ENCODE measurements around the gene MESD.

Gene MESD

GRCh38 chr15:80999623-81000036 is 10.0 kb upstream of the MESD start:
- Histone ChIP-seq H3K9ac (ENCODE audit: insufficient read length, low read depth) (peak overlapping the region; percentile 95), H3K4me1 (ENCODE audit: insufficient read depth, insufficient read length) (peaks cover 5% of the 10 kb centered on the region), H3K9me3 (ENCODE audit: insufficient read depth, low read length) (no peaks in the 10 kb centered on the region), H3K27me3 (ENCODE audit: insufficient read depth, insufficient read length) (no peaks in the 10 kb centered on the region), H3K4me3 (ENCODE audit: insufficient read length, low read depth) (peak overlapping the region; percentile 72), H3K36me3 (ENCODE audit: insufficient read depth, insufficient read length, low read length) (peaks cover 23% of the 10 kb centered on the region)
- no peak for TF ChIP-seq SUZ12 (IDR thresholded peaks at IDR 0.05; ENCODE audit: extremely low read depth, insufficient read depth, insufficient read length)
- TF ChIP-seq YY1 (IDR thresholded peaks at IDR 0.05; ENCODE audit: insufficient read depth, insufficient read length) = no peak
- TF ChIP-seq ZNF274 (IDR thresholded peaks at IDR 0.05; ENCODE audit: low read depth, low read length) = no peak
- DNase-seq (ENCODE audit: low read depth, low spot score) = no peak

GRCh38 chr15:80998251-80998650 is 8.6 kb upstream of the MESD start:
- H3K27me3 ChIP-seq (ENCODE audit: insufficient read depth, insufficient read length) = no peaks in the 10 kb centered on the region
- H3K9me3 ChIP-seq (ENCODE audit: insufficient read depth, low read length) = no peaks in the 10 kb centered on the region
- TF ChIP-seq YY1 (IDR thresholded peaks at IDR 0.05; ENCODE audit: insufficient read depth, insufficient read length) (no peak), SUZ12 (IDR thresholded peaks at IDR 0.05; ENCODE audit: extremely low read depth, insufficient read depth, insufficient read length) (no peak), ZNF274 (IDR thresholded peaks at IDR 0.05; ENCODE audit: low read depth, low read length) (no peak)
- H3K9ac ChIP-seq (ENCODE audit: insufficient read length, low read depth) = no peak overlapping the region
- H3K36me3 ChIP-seq (ENCODE audit: insufficient read depth, insufficient read length, low read length) = peaks cover 10% of the 10 kb centered on the region
- peaks cover 5% of the 10 kb centered on the region for H3K4me1 ChIP-seq (ENCODE audit: insufficient read depth, insufficient read length)
- DNase-seq (ENCODE audit: low read depth, low spot score) = no peak
- no peak overlapping the region for H3K4me3 ChIP-seq (ENCODE audit: insufficient read length, low read depth)

- no peaks in the 10 kb centered on the region for H3K27me3 ChIP-seq (ENCODE audit: insufficient read depth, insufficient read length)
- H3K9me3 ChIP-seq (ENCODE audit: insufficient read depth, low read length) = no peaks in the 10 kb centered on the region
- no peak overlapping the region for H3K9ac ChIP-seq (ENCODE audit: insufficient read length, low read depth)
- DNase-seq (ENCODE audit: low read depth, low spot score) = no peak
- no peak for TF ChIP-seq SUZ12 (IDR thresholded peaks at IDR 0.05; ENCODE audit: extremely low read depth, insufficient read depth, insufficient read length)
- TF ChIP-seq ZNF274 (IDR thresholded peaks at IDR 0.05; ENCODE audit: low read depth, low read length) = no peak
- TF ChIP-seq YY1 (IDR thresholded peaks at IDR 0.05; ENCODE audit: insufficient read depth, insufficient read length) = no peak
- no peak overlapping the region for H3K4me3 ChIP-seq (ENCODE audit: insufficient read length, low read depth)
- peaks cover 2% of the 10 kb centered on the region for H3K4me1 ChIP-seq (ENCODE audit: insufficient read depth, insufficient read length)
- peaks cover 4% of the 10 kb centered on the region for H3K36me3 ChIP-seq (ENCODE audit: insufficient read depth, insufficient read length, low read length)
These were observed 8.1 kb upstream of the MESD start for GRCh38 chr15:80997692-80998091.

- H3K9ac ChIP-seq (ENCODE audit: insufficient read length, low read depth) = no peak overlapping the region
- H3K27me3 ChIP-seq (ENCODE audit: insufficient read depth, insufficient read length) = no peaks in the 10 kb centered on the region
- no peaks in the 10 kb centered on the region for H3K4me1 ChIP-seq (ENCODE audit: insufficient read depth, insufficient read length)
- peak; percentile 42 for DNase-seq (ENCODE audit: low read depth, low spot score)
- no peaks in the 10 kb centered on the region for H3K36me3 ChIP-seq (ENCODE audit: insufficient read depth, insufficient read length, low read length)
- H3K9me3 ChIP-seq (ENCODE audit: insufficient read depth, low read length) = no peaks in the 10 kb centered on the region
- H3K4me3 ChIP-seq (ENCODE audit: insufficient read length, low read depth) = no peak overlapping the region
- TF ChIP-seq SUZ12 (IDR thresholded peaks at IDR 0.05; ENCODE audit: extremely low read depth, insufficient read depth, insufficient read length) (no peak), YY1 (IDR thresholded peaks at IDR 0.05; ENCODE audit: insufficient read depth, insufficient read length) (no peak)
These were observed 6.6 kb upstream of the MESD start for GRCh38 chr15:80996247-80996646.

- Histone ChIP-seq H3K36me3 (ENCODE audit: insufficient read depth, insufficient read length, low read length) (peaks cover 5% of the 10 kb centered on the region), H3K4me1 (ENCODE audit: insufficient read depth, insufficient read length) (no peaks in the 10 kb centered on the region), H3K4me3 (ENCODE audit: insufficient read length, low read depth) (no peak overlapping the region), H3K9ac (ENCODE audit: insufficient read length, low read depth) (no peak overlapping the region), H3K27me3 (ENCODE audit: insufficient read depth, insufficient read length) (no peaks in the 10 kb centered on the region), H3K9me3 (ENCODE audit: insufficient read depth, low read length) (no peaks in the 10 kb centered on the region)
- TF ChIP-seq ZNF274 (IDR thresholded peaks at IDR 0.05; ENCODE audit: low read depth, low read length) (no peak), SUZ12 (IDR thresholded peaks at IDR 0.05; ENCODE audit: extremely low read depth, insufficient read depth, insufficient read length) (no peak), YY1 (IDR thresholded peaks at IDR 0.05; ENCODE audit: insufficient read depth, insufficient read length) (no peak)
- no peak for DNase-seq (ENCODE audit: low read depth, low spot score)
These were observed 2.8 kb upstream of the MESD start for GRCh38 chr15:80992441-80992840.

GRCh38 chr15:80992006-80992405 is 2.4 kb upstream of the MESD start:
- H3K4me3 ChIP-seq (ENCODE audit: insufficient read length, low read depth) = no peak overlapping the region
- H3K27me3 ChIP-seq (ENCODE audit: insufficient read depth, insufficient read length) = no peaks in the 10 kb centered on the region
- no peak overlapping the region for H3K9ac ChIP-seq (ENCODE audit: insufficient read length, low read depth)
- DNase-seq (ENCODE audit: low read depth, low spot score) = no peak
- no peaks in the 10 kb centered on the region for H3K9me3 ChIP-seq (ENCODE audit: insufficient read depth, low read length)
- TF ChIP-seq ZNF274 (IDR thresholded peaks at IDR 0.05; ENCODE audit: low read depth, low read length) = no peak
- no peak for TF ChIP-seq SUZ12 (IDR thresholded peaks at IDR 0.05; ENCODE audit: extremely low read depth, insufficient read depth, insufficient read length)
- no peak for TF ChIP-seq YY1 (IDR thresholded peaks at IDR 0.05; ENCODE audit: insufficient read depth, insufficient read length)
- H3K36me3 ChIP-seq (ENCODE audit: insufficient read depth, insufficient read length, low read length) = peaks cover 5% of the 10 kb centered on the region
- no peaks in the 10 kb centered on the region for H3K4me1 ChIP-seq (ENCODE audit: insufficient read depth, insufficient read length)

- Histone ChIP-seq H3K4me3 (ENCODE audit: insufficient read length, low read depth) (no peak overlapping the region), H3K9ac (ENCODE audit: insufficient read length, low read depth) (no peak overlapping the region), H3K27me3 (ENCODE audit: insufficient read depth, insufficient read length) (no peaks in the 10 kb centered on the region), H3K9me3 (ENCODE audit: insufficient read depth, low read length) (no peaks in the 10 kb centered on the region), H3K4me1 (ENCODE audit: insufficient read depth, insufficient read length) (no peaks in the 10 kb centered on the region), H3K36me3 (ENCODE audit: insufficient read depth, insufficient read length, low read length) (peaks cover 5% of the 10 kb centered on the region)
- DNase-seq (ENCODE audit: low read depth, low spot score) = no peak
- TF ChIP-seq YY1 (IDR thresholded peaks at IDR 0.05; ENCODE audit: insufficient read depth, insufficient read length) = no peak
- no peak for TF ChIP-seq SUZ12 (IDR thresholded peaks at IDR 0.05; ENCODE audit: extremely low read depth, insufficient read depth, insufficient read length)
- no peak for TF ChIP-seq ZNF274 (IDR thresholded peaks at IDR 0.05; ENCODE audit: low read depth, low read length)
These were observed 1.8 kb upstream of the MESD start for GRCh38 chr15:80991421-80991820.

- DNase-seq (ENCODE audit: low read depth, low spot score) = no peak
- Histone ChIP-seq H3K4me3 (ENCODE audit: insufficient read length, low read depth) (no peak overlapping the region), H3K9me3 (ENCODE audit: insufficient read depth, low read length) (no peaks in the 10 kb centered on the region), H3K9ac (ENCODE audit: insufficient read length, low read depth) (no peak overlapping the region), H3K4me1 (ENCODE audit: insufficient read depth, insufficient read length) (no peaks in the 10 kb centered on the region), H3K27me3 (ENCODE audit: insufficient read depth, insufficient read length) (no peaks in the 10 kb centered on the region), H3K36me3 (ENCODE audit: insufficient read depth, insufficient read length, low read length) (peaks cover 6% of the 10 kb centered on the region)
- TF ChIP-seq SUZ12 (IDR thresholded peaks at IDR 0.05; ENCODE audit: extremely low read depth, insufficient read depth, insufficient read length) (no peak), YY1 (IDR thresholded peaks at IDR 0.05; ENCODE audit: insufficient read depth, insufficient read length) (no peak), ZNF274 (IDR thresholded peaks at IDR 0.05; ENCODE audit: low read depth, low read length) (no peak)
These were observed 1.3 kb upstream of the MESD start for GRCh38 chr15:80990955-80991354.

Measured in NT2/D1 (cell line).